ENCODE measurements around the gene GPR62. TPM values are rescaled to one million over a fixed set of nuclear protein-coding genes. Genes with fewer than 3 reads are reported as not detected.
A peak's percentile ranks its signal among the peaks of the same experiment; 100 is the strongest.

Gene GPR62
- total and polyA plus RNA-seq, 2 experiments from 2014 or later = not detected

DNA sequence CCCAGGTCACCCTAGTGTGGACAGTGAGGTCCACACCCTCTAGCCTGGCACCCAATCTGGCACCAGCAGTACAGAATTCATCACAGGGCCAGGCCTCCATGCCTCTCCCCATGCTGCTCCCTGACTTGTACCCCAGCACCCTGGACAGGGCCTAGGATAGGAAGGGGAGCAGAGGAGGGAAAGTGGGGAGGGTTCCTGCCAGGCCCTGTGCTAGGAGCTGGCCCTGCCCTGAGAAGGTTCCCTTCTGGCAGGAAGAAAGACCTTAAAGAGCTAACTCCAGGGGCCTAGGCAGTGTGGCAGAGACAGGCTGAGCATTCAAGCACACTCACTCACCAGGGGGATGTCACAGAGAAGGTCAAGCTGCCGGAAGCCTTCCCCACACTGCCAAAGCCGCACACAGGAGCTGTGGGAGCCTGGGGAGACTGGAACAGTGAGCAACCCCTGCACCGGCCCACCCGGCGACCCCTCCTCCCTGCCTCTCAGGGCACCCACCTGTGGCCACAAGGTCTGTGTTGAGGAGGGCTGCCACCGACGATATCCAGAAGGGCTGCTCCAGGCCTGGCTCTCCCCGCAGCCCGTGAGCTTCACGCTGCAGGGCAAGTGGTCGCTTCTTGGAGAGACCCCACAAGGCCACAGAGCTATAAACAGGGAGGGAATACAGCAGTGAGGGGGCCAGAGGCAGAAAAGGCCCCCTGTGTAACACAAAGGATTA, 20.9 kb upstream of the GPR62 start:
- Histone ChIP-seq H3K36me3 (ENCODE audit: low read depth) (no peaks in the 10 kb centered on the region; the same call in 1 of the 2 replicates), H2AFZ (no peak overlapping the region), H3K27me3 (replicated peaks; ENCODE audit: insufficient read depth) (no peaks in the 10 kb centered on the region), H3F3A (ENCODE audit: insufficient read depth) (no peaks in the 10 kb centered on the region), H3K9ac (no peak overlapping the region), H3K4me3 (no peak overlapping the region), H3K9me3 (ENCODE audit: low read depth) (no peaks in the 10 kb centered on the region), H3K79me2 (ENCODE audit: insufficient read depth) (peaks cover 16% of the 10 kb centered on the region), H3K9me2 (ENCODE audit: insufficient read depth) (no peaks in the 10 kb centered on the region), H3K4me1 (ENCODE audit: insufficient read depth) (no peaks in the 10 kb centered on the region), H3K4me2 (ENCODE audit: unreplicated experiment) (no peak overlapping the region), H4K20me1 (ENCODE audit: insufficient read depth) (no peaks in the 10 kb centered on the region), H3K27ac (no peak overlapping the region)
- 94 to 97% methylated on average over 10 to 11 of the region's 11 CpGs for WGBS, 2 experiments (ENCODE audit: low coverage in 1 of 2, low lambda C conversion rate in 2 of 2, missing lambda C conversion rate in 2 of 2)
- TF ChIP-seq EZH2phosphoT487 (IDR thresholded peaks at IDR 0.05; ENCODE audit: insufficient read depth, low read depth) (no peak), EZH2 (IDR thresholded peaks at IDR 0.05; ENCODE audit: insufficient read depth, poor library complexity, severe bottlenecking) (no peak)
- in situ Hi-C loops (cut with MboI) = no loop called here
- no peak for DNase-seq

DNA sequence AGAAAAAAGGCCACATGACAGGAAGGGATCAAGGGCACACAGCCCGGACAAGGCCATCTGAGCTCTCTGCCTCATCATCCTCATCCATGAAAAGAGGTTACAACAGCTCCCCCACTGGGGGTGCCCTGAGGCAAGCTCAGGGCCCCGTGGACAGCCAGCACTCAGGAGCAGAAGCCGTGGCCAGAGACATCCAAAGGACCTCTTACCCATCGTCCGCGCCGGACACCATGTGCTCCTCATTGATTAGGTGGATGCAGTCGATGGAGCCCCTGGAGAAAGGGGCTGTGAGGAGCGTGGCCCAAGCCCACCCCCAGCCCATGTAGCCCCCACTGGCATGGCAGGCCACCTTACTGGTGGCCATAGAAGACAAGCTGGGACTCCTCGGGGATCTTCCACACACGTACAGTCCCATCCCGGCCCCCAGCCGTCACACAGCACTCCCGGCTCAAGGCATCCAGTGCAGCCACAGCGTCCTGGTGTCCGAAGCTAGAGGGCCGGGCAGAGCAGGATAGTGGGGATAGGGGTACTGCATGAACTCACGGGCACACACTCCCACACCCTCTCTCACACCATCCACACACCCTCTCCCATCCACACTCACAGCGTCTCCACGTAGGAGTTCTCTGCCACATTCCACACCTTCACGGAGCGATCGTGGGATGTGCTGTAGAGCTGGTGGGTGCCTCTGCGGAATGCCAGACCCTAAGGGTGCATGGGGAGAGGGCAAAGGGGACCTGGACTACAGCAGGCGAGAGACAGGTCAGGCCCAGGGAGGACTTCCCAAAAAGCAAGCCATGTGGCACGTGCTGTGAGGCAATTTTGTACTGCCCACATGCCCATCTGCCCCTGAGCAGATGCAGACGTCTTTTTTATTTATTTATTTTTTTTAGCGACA, 19.9 kb upstream of the GPR62 start:
- Histone ChIP-seq H3K79me2 (ENCODE audit: insufficient read depth) (peaks cover 26% of the 10 kb centered on the region), H3K9me3 (ENCODE audit: low read depth) (no peaks in the 10 kb centered on the region), H3K27ac (no peak overlapping the region), H3K9ac (no peak overlapping the region), H3K4me2 (ENCODE audit: unreplicated experiment) (no peak overlapping the region), H3K36me3 (ENCODE audit: low read depth) (no peaks in the 10 kb centered on the region; the same call in 1 of the 2 replicates), H4K20me1 (ENCODE audit: insufficient read depth) (no peaks in the 10 kb centered on the region), H3K4me3 (no peak overlapping the region), H3K27me3 (replicated peaks; ENCODE audit: insufficient read depth) (no peaks in the 10 kb centered on the region), H3K9me2 (ENCODE audit: insufficient read depth) (no peaks in the 10 kb centered on the region), H3F3A (ENCODE audit: insufficient read depth) (peaks cover 1% of the 10 kb centered on the region; the same call in 1 of the 2 replicates), H3K4me1 (ENCODE audit: insufficient read depth) (peaks cover under 1% of the 10 kb centered on the region; the same call in 1 of the 2 replicates), H2AFZ (no peak overlapping the region)
- WGBS, 2 experiments (ENCODE audit: low coverage in 1 of 2, low lambda C conversion rate in 2 of 2, missing lambda C conversion rate in 2 of 2) = 96% methylated on average over 28 of the region's 28 CpGs
- no peak for DNase-seq
- in situ Hi-C loops (cut with MboI) = no loop called here
- TF ChIP-seq EZH2 (IDR thresholded peaks at IDR 0.05; ENCODE audit: insufficient read depth, poor library complexity, severe bottlenecking) (no peak), EZH2phosphoT487 (IDR thresholded peaks at IDR 0.05; ENCODE audit: insufficient read depth, low read depth) (no peak)

DNA sequence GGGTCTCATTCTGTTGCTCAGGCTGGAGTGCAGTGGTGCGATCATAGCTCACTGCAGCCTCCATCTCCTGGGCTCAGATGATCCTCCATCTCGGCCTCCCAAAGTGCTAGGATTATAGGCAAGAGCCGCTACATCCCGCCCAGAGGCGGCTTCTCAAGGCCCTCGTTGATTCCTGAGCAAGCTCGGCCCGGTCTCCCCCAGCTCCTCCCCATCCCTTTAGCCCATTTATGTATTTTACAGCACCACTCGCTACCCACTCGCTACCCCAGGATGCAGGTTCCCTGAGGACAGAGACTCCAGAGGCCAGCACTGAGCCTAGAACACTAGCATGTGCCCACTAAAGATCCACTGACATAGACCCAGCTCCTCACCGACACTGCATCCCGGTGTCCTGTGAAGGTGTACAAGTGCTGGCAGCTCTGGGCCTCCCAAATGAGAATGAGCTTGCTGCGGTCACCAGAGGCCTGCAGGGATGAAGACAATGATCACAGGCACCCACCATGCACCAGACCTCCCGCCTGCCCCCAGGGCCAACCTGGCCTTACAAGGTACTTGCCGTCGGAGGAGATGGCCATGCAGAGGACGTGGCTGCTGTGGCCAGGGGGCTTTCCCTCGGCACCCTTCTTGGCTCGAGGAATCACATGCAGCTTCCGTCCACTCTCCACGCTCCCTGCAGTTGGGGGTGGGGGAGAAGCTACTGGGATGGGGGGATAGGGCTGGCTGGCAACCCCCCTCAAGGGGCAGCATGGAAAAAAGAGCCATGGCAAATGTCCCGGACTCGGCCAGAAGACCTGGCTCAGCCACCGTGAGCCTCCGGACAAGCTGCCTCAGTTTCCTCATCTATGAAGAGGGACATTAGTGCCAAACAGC, 19.1 kb upstream of the GPR62 start:
- TF ChIP-seq EZH2 (IDR thresholded peaks at IDR 0.05; ENCODE audit: insufficient read depth, poor library complexity, severe bottlenecking) (no peak), EZH2phosphoT487 (IDR thresholded peaks at IDR 0.05; ENCODE audit: insufficient read depth, low read depth) (no peak)
- H3K9ac ChIP-seq = no peak overlapping the region
- H3K9me2 ChIP-seq (ENCODE audit: insufficient read depth) = no peaks in the 10 kb centered on the region
- H3K4me1 ChIP-seq (ENCODE audit: insufficient read depth) = peaks cover 9% of the 10 kb centered on the region; the same call in 1 of the 2 replicates
- no peak overlapping the region for H2AFZ ChIP-seq
- no peak overlapping the region for H3K4me3 ChIP-seq
- H4K20me1 ChIP-seq (ENCODE audit: insufficient read depth) = no peaks in the 10 kb centered on the region
- H3K36me3 ChIP-seq (ENCODE audit: low read depth) = no peaks in the 10 kb centered on the region; the same call in 1 of the 2 replicates
- no peak for DNase-seq
- no peak overlapping the region for H3K27ac ChIP-seq
- peaks cover 10% of the 10 kb centered on the region; the same call in 1 of the 2 replicates for H3F3A ChIP-seq (ENCODE audit: insufficient read depth)
- H3K9me3 ChIP-seq (ENCODE audit: low read depth) = no peaks in the 10 kb centered on the region
- 90 to 93% methylated on average over 22 to 25 of the region's 25 CpGs for WGBS, 2 experiments (ENCODE audit: low coverage in 1 of 2, low lambda C conversion rate in 2 of 2, missing lambda C conversion rate in 2 of 2)
- H3K4me2 ChIP-seq (ENCODE audit: unreplicated experiment) = no peak overlapping the region
- H3K79me2 ChIP-seq (ENCODE audit: insufficient read depth) = peaks cover 34% of the 10 kb centered on the region
- no peaks in the 10 kb centered on the region for H3K27me3 ChIP-seq (replicated peaks; ENCODE audit: insufficient read depth)
- in situ Hi-C loops (cut with MboI) = no loop called here

DNA sequence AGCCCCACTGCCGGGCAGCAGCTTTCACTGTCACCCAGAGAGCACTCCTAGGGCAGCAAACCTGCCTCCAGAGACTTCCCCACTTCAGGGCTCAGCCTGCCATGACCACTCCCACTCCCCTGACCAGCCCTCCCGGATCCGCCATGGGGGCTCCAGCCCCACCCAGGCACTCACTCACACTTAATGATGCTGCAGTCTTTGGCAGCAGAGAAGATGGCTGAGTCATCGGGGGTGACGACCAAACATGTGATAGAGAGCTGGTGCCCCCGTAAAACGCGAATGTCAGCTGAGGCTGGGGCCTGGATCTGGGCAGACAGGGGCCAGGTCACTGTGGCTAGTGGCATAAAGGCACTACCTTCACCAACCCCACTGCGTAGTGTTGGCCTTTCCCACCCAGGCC, 18.2 kb upstream of the GPR62 start:
- Histone ChIP-seq H3F3A (ENCODE audit: insufficient read depth) (peaks cover 13% of the 10 kb centered on the region; the same call in 1 of the 2 replicates), H3K79me2 (ENCODE audit: insufficient read depth) (peaks cover 39% of the 10 kb centered on the region), H3K4me1 (ENCODE audit: insufficient read depth) (peaks cover 9% of the 10 kb centered on the region; the same call in 1 of the 2 replicates), H3K9ac (no peak overlapping the region), H3K27me3 (replicated peaks; ENCODE audit: insufficient read depth) (no peaks in the 10 kb centered on the region), H3K36me3 (ENCODE audit: low read depth) (no peaks in the 10 kb centered on the region; the same call in 1 of the 2 replicates), H2AFZ (no peak overlapping the region), H3K4me3 (no peak overlapping the region), H3K9me2 (ENCODE audit: insufficient read depth) (no peaks in the 10 kb centered on the region), H3K9me3 (ENCODE audit: low read depth) (no peaks in the 10 kb centered on the region), H3K4me2 (ENCODE audit: unreplicated experiment) (no peak overlapping the region), H4K20me1 (ENCODE audit: insufficient read depth) (no peaks in the 10 kb centered on the region), H3K27ac (no peak overlapping the region)
- in situ Hi-C loops (cut with MboI) = no loop called here
- peak; percentile 20 for DNase-seq
- TF ChIP-seq EZH2phosphoT487 (IDR thresholded peaks at IDR 0.05; ENCODE audit: insufficient read depth, low read depth) (no peak), EZH2 (IDR thresholded peaks at IDR 0.05; ENCODE audit: insufficient read depth, poor library complexity, severe bottlenecking) (no peak)
- 62 to 69% methylated on average over 9 of the region's 9 CpGs for WGBS, 2 experiments (ENCODE audit: low coverage in 1 of 2, low lambda C conversion rate in 2 of 2, missing lambda C conversion rate in 2 of 2)

Data from GM23248 (cell line).